A673 (cell line): ENCODE results near the gene SYT17. TPM values are rescaled to one million over a fixed set of nuclear protein-coding genes. Genes with fewer than 3 reads are reported as not detected.

Experiments
- BruUV-seq: library from RNA; stranded (reverse); fragments of 400-500 nt; replicated peaks from 2 replicates; lab custom pipeline; 2021; lab: Mats Ljungman, UMichigan
- CTCF ChIA-PET: fragments of 300-600 bp; sonication (Branson Sonifier 250); formaldehyde crosslinking; loops from one replicate; lab custom pipeline; 2022; ENCODE audit warnings: antibody characterized with exemption; lab: Charles Lee
- POLR2A ChIA-PET: fragments of 300-600 bp; sonication (Branson Sonifier 250); formaldehyde crosslinking; loops from one replicate; lab custom pipeline; 2022; ENCODE audit warnings: antibody characterized with exemption; ENCODE audit not compliant: low non-redundant PET; lab: Charles Lee
- DNase-seq: peaks from one replicate; pipeline ENCODE4 v3.0.0-alpha.2; 2015; ENCODE audit warnings: low spot score
- H3K27ac ChIP-seq: fragments of 200-600 bp; sonication (generic); 2 replicates; pipeline ENCODE4 v1.5.1; 2016; ENCODE audit warnings: mixed run types, low read depth, mild to moderate bottlenecking, mixed read lengths, antibody characterized with exemption, low read length; ENCODE audit not compliant: poor library complexity, severe bottlenecking
- H3K27me3 ChIP-seq: fragments of 200-600 bp; sonication (generic); replicated peaks from 2 replicates; pipeline ENCODE4 v1.6.1; 2017; ENCODE audit warnings: mixed run types, low read depth, mild to moderate bottlenecking, mixed read lengths, antibody characterized with exemption, low read length; ENCODE audit not compliant: insufficient read depth, poor library complexity
- H3K36me3 ChIP-seq: fragments of 200-600 bp; sonication (generic); 2 replicates; pipeline ENCODE4 v1.6.1; 2016; ENCODE audit warnings: mixed run types, mild to moderate bottlenecking, mixed read lengths, antibody characterized with exemption, low read length; ENCODE audit not compliant: insufficient read depth, poor library complexity, severe bottlenecking
- H3K4me1 ChIP-seq: fragments of 200-600 bp; sonication (generic); 2 replicates; pipeline ENCODE4 v1.6.1; 2017; ENCODE audit warnings: mixed run types, mild to moderate bottlenecking, mixed read lengths, antibody characterized with exemption, low read length; ENCODE audit not compliant: insufficient read depth, poor library complexity, severe bottlenecking
- H3K4me3 ChIP-seq: fragments of 200-600 bp; sonication (generic); 2 replicates; pipeline ENCODE4 v1.5.1; 2016; ENCODE audit warnings: low read depth, mixed run types, mild to moderate bottlenecking, mixed read lengths, low read length; ENCODE audit not compliant: poor library complexity, severe bottlenecking
- H3K9me3 ChIP-seq: fragments of 200-600 bp; sonication (generic); 2 replicates; pipeline ENCODE4 v1.6.1; 2016; ENCODE audit warnings: mixed run types, low read depth, mild to moderate bottlenecking, mixed read lengths, antibody characterized with exemption, low read length; ENCODE audit not compliant: poor library complexity, severe bottlenecking
- EZH2 ChIP-seq: fragments of 200-600 bp; sonication (generic); IDR thresholded peaks from 2 replicates; pipeline ENCODE4 v1.6.1; 2017; ENCODE audit warnings: borderline replicate concordance, low read depth, mild to moderate bottlenecking, mixed read lengths, antibody characterized with exemption, low read length; ENCODE audit not compliant: poor library complexity, severe bottlenecking
- intact Hi-C: fragments of 100-400 bp; cut with micrococcal nuclease; formaldehyde crosslinking; loops from one replicate; pipeline ENCODE4 v1.10.0; 2022; ENCODE audit not compliant: unreplicated experiment
- total RNA-seq: library from RNA; stranded (reverse); gene quantifications from 2 replicates; pipeline ENCODE4 v1.2.3, GENCODE V29; 2021
- TF ChIP-seq, protein P1 (sequence below): fragments of 300-800, 200-600 bp; sonication (generic); conservative IDR thresholded peaks from 2 replicates; pipeline ENCODE4 v1.5.1; 2017; ENCODE audit warnings: low read depth, mild to moderate bottlenecking, antibody characterized with exemption, low read length, moderate library complexity, mixed read lengths

SYT17 gene
- total RNA-seq, 1 experiment from 2014 or later: 0.24 TPM

DNA sequence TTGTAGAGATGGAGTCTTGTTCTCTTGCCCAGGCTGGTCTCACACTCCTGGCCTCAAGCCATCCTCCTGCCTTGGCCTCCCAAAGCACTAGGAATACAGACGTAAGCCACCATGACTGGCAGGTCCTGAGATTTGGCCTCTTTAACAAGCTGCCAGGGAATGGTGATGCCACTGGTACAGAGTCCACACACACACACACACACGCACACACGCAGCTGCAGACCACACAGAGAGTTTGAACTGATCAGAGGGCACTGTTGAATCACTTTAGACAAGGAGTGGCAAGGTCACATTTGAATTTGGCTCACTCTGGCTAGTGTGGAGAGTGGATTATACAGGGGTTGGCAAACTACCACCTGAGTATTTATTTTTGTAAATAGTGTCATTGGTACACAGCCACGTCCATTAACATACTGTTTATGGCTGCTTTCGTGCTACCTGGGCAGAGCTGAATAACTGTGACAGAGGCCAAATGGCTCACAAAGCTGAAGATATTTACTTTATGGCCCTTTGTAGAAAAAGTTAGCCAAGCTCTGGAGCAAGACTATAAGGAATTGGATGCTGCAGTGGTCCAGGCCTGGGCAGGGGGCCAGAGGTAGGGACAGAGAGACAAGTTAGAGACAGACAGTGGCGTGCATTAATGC, 44.4 kb upstream of the SYT17 start:
- H3K27me3 ChIP-seq: no peaks in the 10 kb centered on the region
- no peak overlapping the region for H3K27ac ChIP-seq
- H3K9me3 ChIP-seq: peaks cover 7% of the 10 kb centered on the region
- POLR2A ChIA-PET: no interaction called here
- no peak overlapping the region for H3K4me3 ChIP-seq
- intact Hi-C loops: no loop called here
- BruUV-seq: no TSS peak
- no peaks in the 10 kb centered on the region for H3K36me3 ChIP-seq
- CTCF ChIA-PET: no interaction called here
- TF ChIP-seq, protein P1, sequence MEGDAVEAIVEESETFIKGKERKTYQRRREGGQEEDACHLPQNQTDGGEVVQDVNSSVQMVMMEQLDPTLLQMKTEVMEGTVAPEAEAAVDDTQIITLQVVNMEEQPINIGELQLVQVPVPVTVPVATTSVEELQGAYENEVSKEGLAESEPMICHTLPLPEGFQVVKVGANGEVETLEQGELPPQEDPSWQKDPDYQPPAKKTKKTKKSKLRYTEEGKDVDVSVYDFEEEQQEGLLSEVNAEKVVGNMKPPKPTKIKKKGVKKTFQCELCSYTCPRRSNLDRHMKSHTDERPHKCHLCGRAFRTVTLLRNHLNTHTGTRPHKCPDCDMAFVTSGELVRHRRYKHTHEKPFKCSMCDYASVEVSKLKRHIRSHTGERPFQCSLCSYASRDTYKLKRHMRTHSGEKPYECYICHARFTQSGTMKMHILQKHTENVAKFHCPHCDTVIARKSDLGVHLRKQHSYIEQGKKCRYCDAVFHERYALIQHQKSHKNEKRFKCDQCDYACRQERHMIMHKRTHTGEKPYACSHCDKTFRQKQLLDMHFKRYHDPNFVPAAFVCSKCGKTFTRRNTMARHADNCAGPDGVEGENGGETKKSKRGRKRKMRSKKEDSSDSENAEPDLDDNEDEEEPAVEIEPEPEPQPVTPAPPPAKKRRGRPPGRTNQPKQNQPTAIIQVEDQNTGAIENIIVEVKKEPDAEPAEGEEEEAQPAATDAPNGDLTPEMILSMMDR: no peak
- no peak for TF ChIP-seq EZH2
- no peak for DNase-seq
- peaks cover 26% of the 10 kb centered on the region for H3K4me1 ChIP-seq

DNA sequence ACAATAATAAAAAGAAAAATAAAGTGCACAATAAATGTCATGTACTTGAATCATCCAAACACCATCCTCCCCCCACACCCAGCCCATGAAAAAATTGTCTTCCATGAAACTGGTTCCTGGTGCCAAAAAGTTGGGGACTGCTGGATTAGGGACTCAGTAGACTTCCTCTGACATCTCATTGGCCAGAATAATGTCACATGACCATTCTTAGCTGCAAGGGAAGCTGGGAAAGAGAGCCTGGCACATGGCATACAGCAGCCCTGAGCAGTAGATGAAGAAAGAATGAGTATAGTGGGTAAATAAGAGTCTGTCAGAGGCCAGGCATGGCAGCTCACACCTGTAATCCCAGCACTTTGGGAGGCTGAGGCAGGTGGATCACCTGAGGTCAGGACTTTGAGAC, 41.7 kb upstream of the SYT17 start:
- Histone ChIP-seq H3K4me3 (no peak overlapping the region), H3K4me1 (peaks cover 36% of the 10 kb centered on the region), H3K27me3 (no peaks in the 10 kb centered on the region), H3K27ac (no peak overlapping the region), H3K36me3 (no peaks in the 10 kb centered on the region), H3K9me3 (peaks cover 7% of the 10 kb centered on the region)
- intact Hi-C loops: no loop called here
- DNase-seq: no peak
- no peak for TF ChIP-seq EZH2
- TF ChIP-seq, protein P1: no peak
- ChIA-PET POLR2A (no interaction called here), CTCF (no interaction called here)
- no TSS peak for BruUV-seq

DNA sequence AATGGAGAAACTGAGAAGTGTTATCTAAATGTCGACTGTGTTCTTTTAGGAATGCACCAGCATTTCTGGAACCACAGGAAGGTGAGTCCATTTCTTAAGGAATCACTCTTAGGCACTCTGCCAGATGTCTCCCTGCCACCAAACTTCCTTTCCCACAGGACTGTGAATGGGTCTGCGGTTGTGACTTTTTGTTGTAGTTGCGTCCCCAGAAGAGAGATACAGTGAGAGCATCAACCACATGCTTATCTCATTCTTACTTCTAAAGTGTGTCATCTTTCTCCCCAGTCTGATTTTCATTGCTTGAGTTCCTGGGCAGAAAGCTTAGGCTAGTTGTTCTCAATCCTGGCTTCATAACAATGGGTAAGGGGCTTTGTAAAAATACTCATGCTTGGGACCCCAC, 40.8 kb upstream of the SYT17 start:
- H3K9me3 ChIP-seq: peaks cover 7% of the 10 kb centered on the region
- intact Hi-C loops: no loop called here
- H3K4me3 ChIP-seq: no peak overlapping the region
- H3K36me3 ChIP-seq: no peaks in the 10 kb centered on the region
- H3K27ac ChIP-seq: no peak overlapping the region
- ChIA-PET POLR2A (no interaction called here), CTCF (no interaction called here)
- no peak for DNase-seq
- BruUV-seq: no TSS peak
- no peaks in the 10 kb centered on the region for H3K27me3 ChIP-seq
- H3K4me1 ChIP-seq: peaks cover 45% of the 10 kb centered on the region
- TF ChIP-seq, protein P1: no peak
- TF ChIP-seq EZH2: no peak
